H1 (cell line): ENCODE data around the gene KCNMA1. TPM values are rescaled to one million over a fixed set of nuclear protein-coding genes. Genes with fewer than 3 reads are reported as not detected.

Experiments used
- CTCF ChIA-PET: fragments of 300-600 bp; sonication (Branson Sonifier 250); formaldehyde crosslinking; loops from one replicate; lab custom pipeline; 2021; ENCODE audit not compliant: partially characterized antibody; lab: Charles Lee
- POLR2A ChIA-PET: fragments of 300-600 bp; sonication (Branson Sonifier 250); formaldehyde crosslinking; loops from one replicate; lab custom pipeline; 2021; ENCODE audit warnings: inconsistent platforms; ENCODE audit not compliant: partially characterized antibody; lab: Charles Lee
- DNase-seq, 2 experiments: peaks; one replicate each; pipeline versions ENCODE4 v3.0.0 to v3.0.0-alpha.2; 2010 to 2022; ENCODE audit warnings: low spot score in 2 of 2, low read depth in 1 of 2, mixed read lengths in 1 of 2
- FAIRE-seq: peaks from 2 replicates; lab custom pipeline; 2011; peaks lifted over from hg19 to GRCh38; lab: Jason Lieb, UNC
- H2AFZ ChIP-seq: 2 replicates; pipeline ENCODE4 v1.8.1; 2012; ENCODE audit warnings: low read length, inconsistent platforms
- H2AK5ac ChIP-seq: 2 replicates; pipeline ENCODE4 v1.6.1; 2013; ENCODE audit warnings: low read depth, low read length
- H2BK120ac ChIP-seq: replicated peaks from 2 replicates; pipeline ENCODE3; 2013; ENCODE audit warnings: low read depth, low read length, inconsistent platforms
- H2BK12ac ChIP-seq: 2 replicates; pipeline ENCODE4 v1.6.1; 2013; ENCODE audit warnings: low read depth, low read length
- H2BK15ac ChIP-seq: 2 replicates; pipeline ENCODE4 v1.6.1; 2013; ENCODE audit warnings: low read length
- H2BK20ac ChIP-seq: 2 replicates; pipeline ENCODE4 v1.6.1; 2013; ENCODE audit warnings: low read length
- H2BK5ac ChIP-seq: 2 replicates; pipeline ENCODE4 v1.6.1; 2013; ENCODE audit warnings: low read depth, low read length
- H3K14ac ChIP-seq: 2 replicates; pipeline ENCODE4 v1.6.1; 2013; ENCODE audit warnings: inconsistent platforms; ENCODE audit not compliant: insufficient read length
- H3K18ac ChIP-seq: 2 replicates; pipeline ENCODE4 v1.6.1; 2013; ENCODE audit warnings: low read length; ENCODE audit errors: extremely low read depth
- H3K23ac ChIP-seq: 2 replicates; pipeline ENCODE4 v1.6.1; 2013; ENCODE audit warnings: inconsistent platforms; ENCODE audit not compliant: insufficient read length
- H3K23me2 ChIP-seq: 2 replicates; pipeline ENCODE4 v1.6.1; 2013; ENCODE audit warnings: low read depth, low read length
- H3K27ac ChIP-seq: 2 replicates; pipeline ENCODE4 v1.6.1; 2011; ENCODE audit warnings: low read depth, low read length, inconsistent platforms
- H3K27me3 ChIP-seq, 4 experiments: replicated peaks in 1 of 4; 1 replicate in 1 of 4; 2 replicates in 3 of 4; pipeline versions ENCODE4 v1.6.1 to v1.8.1; 2011 to 2013; ENCODE audit warnings: low read length in 3 of 4, mild to moderate bottlenecking in 3 of 4, inconsistent platforms in 2 of 4, mixed read lengths in 2 of 4, moderate library complexity in 1 of 4; ENCODE audit not compliant: control insufficient read depth in 3 of 4, insufficient read depth in 3 of 4; ENCODE audit errors: extremely low read depth in 1 of 4
- H3K36me3 ChIP-seq, 4 experiments: 2 replicates each; pipeline versions ENCODE4 v1.6.1 to v1.8.1; 2011 to 2013; ENCODE audit warnings: mild to moderate bottlenecking in 4 of 4, low read length in 3 of 4, moderate library complexity in 2 of 4, control low read depth in 1 of 4, inconsistent platforms in 1 of 4; ENCODE audit not compliant: insufficient read depth in 4 of 4, control insufficient read depth in 2 of 4
- H3K4ac ChIP-seq: replicated peaks from 2 replicates; pipeline ENCODE3; 2013; ENCODE audit warnings: low read length, low read depth, mixed read lengths, inconsistent platforms; ENCODE audit not compliant: insufficient read length
- H3K4me1 ChIP-seq, 4 experiments: replicated peaks in 1 of 4; 1 replicate in 1 of 4; 2 replicates in 3 of 4; pipeline versions ENCODE4 v1.6.1 to v1.8.1; 2011 to 2013; ENCODE audit warnings: low read length in 3 of 4, inconsistent platforms in 2 of 4, mixed read lengths in 1 of 4; ENCODE audit not compliant: insufficient read depth in 4 of 4, control insufficient read depth in 3 of 4
- H3K4me2 ChIP-seq, 2 experiments: 2 replicates each; pipeline versions ENCODE4 v1.6.1 to v1.8.1; 2011 to 2013; ENCODE audit warnings: low read depth in 2 of 2, low read length in 2 of 2, control low read depth in 1 of 2, inconsistent platforms in 1 of 2, mild to moderate bottlenecking in 1 of 2; ENCODE audit not compliant: insufficient read depth in 1 of 2
- H3K4me3 ChIP-seq, 4 experiments: fragments of 200-600, 300-600 bp in 1 of 4; sonication (generic), shearing (Covaris generic), sonication (Bioruptor Twin) in 1 of 4; 2 replicates each; pipeline versions ENCODE4 v1.5.1 to v1.8.1; 2011 to 2016; ENCODE audit warnings: low read length in 4 of 4, low read depth in 3 of 4, control low read depth in 2 of 4, inconsistent platforms in 2 of 4, mild to moderate bottlenecking in 2 of 4, mixed read lengths in 1 of 4, moderate library complexity in 1 of 4; ENCODE audit not compliant: insufficient read depth in 2 of 4; ENCODE audit errors: extremely low read depth in 1 of 4
- H3K56ac ChIP-seq: replicated peaks from 2 replicates; pipeline ENCODE3; 2013; ENCODE audit warnings: low read depth, mild to moderate bottlenecking, mixed read lengths, low read length, inconsistent platforms; ENCODE audit not compliant: insufficient read length
- H3K79me1 ChIP-seq: 2 replicates; pipeline ENCODE4 v1.6.1; 2013; ENCODE audit warnings: low read depth, low read length, control low read depth
- H3K79me2 ChIP-seq, 2 experiments: 2 replicates each; pipeline versions ENCODE4 v1.6.1 to v1.8.1; 2012 to 2013; ENCODE audit warnings: low read length in 2 of 2, mild to moderate bottlenecking in 2 of 2, inconsistent platforms in 1 of 2; ENCODE audit not compliant: insufficient read depth in 2 of 2, control insufficient read depth in 1 of 2
- H3K9ac ChIP-seq, 4 experiments: replicated peaks in 1 of 4; 1 replicate in 1 of 4; 2 replicates in 3 of 4; pipeline versions ENCODE4 v1.6.1 to v1.8.1; 2011 to 2013; ENCODE audit warnings: low read depth in 3 of 4, low read length in 3 of 4, control low read depth in 2 of 4, mild to moderate bottlenecking in 2 of 4, moderate library complexity in 2 of 4, inconsistent platforms in 1 of 4; ENCODE audit errors: extremely low read depth in 1 of 4
- H3K9me3 ChIP-seq, 2 experiments: 2 replicates each; pipeline versions ENCODE4 v1.6.1 to v1.8.1; 2012 to 2013; ENCODE audit warnings: mild to moderate bottlenecking in 2 of 2, moderate library complexity in 2 of 2, control low read depth in 1 of 2, inconsistent platforms in 1 of 2, low read depth in 1 of 2, low read length in 1 of 2, mixed read lengths in 1 of 2; ENCODE audit not compliant: insufficient read depth in 2 of 2
- H4K20me1 ChIP-seq, 2 experiments: replicated peaks in 1 of 2; 2 replicates each; pipeline versions ENCODE3 to v1.8.1; 2011 to 2013; ENCODE audit warnings: inconsistent platforms in 2 of 2, low read length in 2 of 2, mild to moderate bottlenecking in 1 of 2; ENCODE audit not compliant: insufficient read depth in 2 of 2, control insufficient read depth in 1 of 2
- H4K5ac ChIP-seq: 2 replicates; pipeline ENCODE4 v1.6.1; 2013; ENCODE audit warnings: low read length, low read depth, mixed read lengths, inconsistent platforms; ENCODE audit not compliant: insufficient read length
- H4K8ac ChIP-seq: 2 replicates; pipeline ENCODE4 v1.8.0; 2013; ENCODE audit warnings: mild to moderate bottlenecking, moderate library complexity, low read length, inconsistent platforms; ENCODE audit not compliant: insufficient read depth; ENCODE audit errors: extremely low read depth
- H4K91ac ChIP-seq: replicated peaks from 2 replicates; pipeline ENCODE3; 2013; ENCODE audit warnings: low read length, mixed read lengths, inconsistent platforms; ENCODE audit not compliant: insufficient read length
- CTBP2 ChIP-seq: IDR thresholded peaks from 2 replicates; pipeline ENCODE4 v1.7.0; 2011; ENCODE audit warnings: borderline replicate concordance, mild to moderate bottlenecking, moderate library complexity, mixed read lengths, low read length; ENCODE audit not compliant: insufficient read depth, insufficient read length
- NANOG ChIP-seq: IDR thresholded peaks from 2 replicates; pipeline ENCODE4 v1.6.1; 2011; ENCODE audit warnings: low read length, low read depth, mild to moderate bottlenecking, inconsistent platforms; ENCODE audit not compliant: insufficient read depth, poor library complexity, severe bottlenecking
- POU5F1 ChIP-seq: IDR thresholded peaks from 2 replicates; pipeline ENCODE4 v1.6.1; 2011; ENCODE audit warnings: low read depth, mild to moderate bottlenecking, low read length, moderate library complexity
- RFX5 ChIP-seq: IDR thresholded peaks from 2 replicates; pipeline ENCODE4 v1.6.1; 2011; ENCODE audit warnings: low read depth, low read length, improper control_type of control experiment, borderline replicate concordance
- RNF2 ChIP-seq: fragments of 200-900, 300-1000 bp; sonication (generic); IDR thresholded peaks from 2 replicates; pipeline ENCODE4 v1.7.1; 2016; ENCODE audit warnings: borderline replicate concordance, low read depth, mild to moderate bottlenecking, antibody characterized with exemption, low read length; ENCODE audit not compliant: poor library complexity, severe bottlenecking; ENCODE audit errors: missing control alignments
- SIN3A ChIP-seq, 2 experiments: IDR thresholded peaks in 1 of 2; conservative IDR thresholded peaks in 1 of 2; 2 replicates each; pipeline ENCODE4 v1.6.1; 2011 to 2012; ENCODE audit warnings: low read length in 2 of 2, improper control_type of control experiment in 1 of 2, low read depth in 1 of 2, mild to moderate bottlenecking in 1 of 2
- TCF12 ChIP-seq: IDR thresholded peaks from 2 replicates; pipeline ENCODE4 v1.6.1; 2011; ENCODE audit warnings: low read depth, mild to moderate bottlenecking, low read length
- WGBS, 2 experiments: shearing (Covaris generic) in 1 of 2; methylation state at CpG; one replicate each; pipeline versions ENCODE4 v1.1.6 to v1.1.7; 2013 to 2015; ENCODE audit warnings: low lambda C conversion rate in 2 of 2, mixed read lengths in 2 of 2, inconsistent platforms in 1 of 2, low coverage in 1 of 2, missing lambda C conversion rate in 1 of 2; ENCODE audit not compliant: insufficient replicate concordance in 2 of 2, insufficient coverage in 1 of 2, insufficient read length in 1 of 2; ENCODE audit errors: extremely low coverage in 1 of 2, missing lambda C conversion rate in 1 of 2; 5-methylcytosine and 5-hydroxymethylcytosine counted together
- polyA plus RNA-seq, 7 experiments: library from polyadenylated mRNA; depleted of rRNA in 3 of 7; stranded (reverse) in 5 of 7; unstranded in 2 of 7; fragments of >200 nt in 5 of 7; fragments of 200-250 nt in 2 of 7; gene quantifications; 1 replicate in 5 of 7; 2 replicates in 1 of 7; 4 replicates in 1 of 7; pipeline versions ENCODE4 v1.2.1 to v1.2.3, GENCODE V29; 2011 to 2013; ENCODE audit warnings: missing spikeins in 2 of 7, mixed read lengths in 2 of 7
- total RNA-seq: library from RNA; stranded (reverse); fragmentation: NEBNext Ultra II Directional; extraction: Animal tissue kit (Norgen Biotek cat#: 25700); gene quantifications from 2 replicates; pipeline ENCODE4 v1.2.1, GENCODE V29; 2021
- TF ChIP-seq, protein P1 (sequence below): IDR thresholded peaks from 2 replicates; pipeline ENCODE4 v1.6.1; 2012; ENCODE audit warnings: low read length, inconsistent platforms

Gene KCNMA1
- total and polyA plus RNA-seq, 2 of the 8 experiments (the other 6 are each of a cell fraction or from before 2014, with no cell fraction given) = 10.2 to 11.1 TPM

DNA sequence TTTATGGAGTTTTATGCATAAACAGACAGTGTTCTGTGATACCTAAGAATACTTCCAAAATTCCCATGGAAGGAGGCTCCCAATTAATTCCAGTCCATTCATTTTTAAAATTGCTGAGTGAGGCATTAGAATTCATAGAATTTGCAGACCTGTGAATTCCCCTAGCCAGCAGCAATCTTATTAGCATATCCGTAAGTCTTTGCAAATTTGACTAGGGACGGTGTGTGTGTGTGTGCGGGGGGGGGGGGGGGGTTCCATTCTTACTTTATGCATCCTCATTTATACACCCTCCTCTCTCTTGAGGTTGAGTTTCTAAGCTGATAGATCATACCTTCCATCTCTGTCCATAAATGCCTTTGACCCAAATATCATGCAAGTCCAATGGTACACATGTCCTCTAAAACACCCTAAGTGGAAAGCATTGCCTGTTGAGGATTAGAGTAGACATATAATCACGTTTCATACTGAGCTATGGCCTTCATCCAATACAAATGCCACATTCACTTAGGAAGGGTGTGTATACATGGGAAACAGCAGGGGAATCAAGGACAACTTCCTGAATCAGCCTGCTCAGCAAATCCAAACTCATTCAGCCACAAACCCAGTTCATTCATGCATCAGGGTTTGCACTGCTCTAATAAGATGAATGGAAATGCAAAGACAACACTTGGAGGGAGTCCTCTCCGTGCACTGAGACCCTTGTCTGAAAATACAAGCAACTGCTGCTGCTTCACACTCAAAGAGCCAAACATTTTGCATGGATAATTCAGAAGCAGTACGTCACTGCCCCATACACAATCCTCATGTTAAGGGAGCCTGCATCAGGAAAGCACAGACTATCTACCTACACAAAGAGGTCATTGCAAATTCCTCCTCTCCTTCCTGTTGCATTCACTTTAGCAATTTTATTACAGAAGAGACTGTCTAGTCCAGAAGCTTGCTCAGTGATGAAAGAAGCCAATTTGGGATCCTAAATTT is 350.8 kb downstream of the KCNMA1 start:
- no peak overlapping the region for H3K4ac ChIP-seq
- no peak for FAIRE-seq
- H2BK5ac ChIP-seq = no peak overlapping the region
- 72% methylated on average over 6 of the region's 6 CpGs; no CpG with 5 or more reads in 1 of the 2 experiments for WGBS, 2 experiments
- no peaks in the 10 kb centered on the region; a peak in 1 of 7 replicates for H3K27me3 ChIP-seq
- no peak overlapping the region for H2BK20ac ChIP-seq
- no peak overlapping the region for H2AK5ac ChIP-seq
- H2BK15ac ChIP-seq = no peak overlapping the region
- H3K23ac ChIP-seq = no peak overlapping the region
- no peaks in the 10 kb centered on the region for H3K23me2 ChIP-seq
- H3K14ac ChIP-seq = no peak overlapping the region
- no peak overlapping the region for H3K4me2 ChIP-seq
- ChIA-PET CTCF (interaction anchor here (0.7 kb wide), 1 partner anchor 112 kb away, joined by 3 read pairs; no protein-coding TSS in a partner anchor), POLR2A (no interaction called here)
- no peak overlapping the region for H2AFZ ChIP-seq
- no peaks in the 10 kb centered on the region for H3K36me3 ChIP-seq
- H3K27ac ChIP-seq = no peak overlapping the region
- no peak overlapping the region for H2BK120ac ChIP-seq
- no peak overlapping the region for H4K91ac ChIP-seq
- no peaks in the 10 kb centered on the region for H3K79me1 ChIP-seq
- H3K79me2 ChIP-seq = no peaks in the 10 kb centered on the region
- H3K56ac ChIP-seq = no peak overlapping the region
- no peak overlapping the region for H4K8ac ChIP-seq
- H4K5ac ChIP-seq = no peak overlapping the region
- H4K20me1 ChIP-seq = peaks cover 0 to 2% of the 10 kb centered on the region in 2 experiments
- DNase-seq = no peak
- H3K9me3 ChIP-seq = no peaks in the 10 kb centered on the region
- no peak overlapping the region for H3K4me3 ChIP-seq
- no peak overlapping the region for H3K9ac ChIP-seq
- H2BK12ac ChIP-seq = no peak overlapping the region
- H3K4me1 ChIP-seq = peaks cover 2 to 24% (median 10%) of the 10 kb centered on the region in 4 experiments; a peak in 6 of 7 replicates
- H3K18ac ChIP-seq = no peak overlapping the region
- TF ChIP-seq, protein P1, sequence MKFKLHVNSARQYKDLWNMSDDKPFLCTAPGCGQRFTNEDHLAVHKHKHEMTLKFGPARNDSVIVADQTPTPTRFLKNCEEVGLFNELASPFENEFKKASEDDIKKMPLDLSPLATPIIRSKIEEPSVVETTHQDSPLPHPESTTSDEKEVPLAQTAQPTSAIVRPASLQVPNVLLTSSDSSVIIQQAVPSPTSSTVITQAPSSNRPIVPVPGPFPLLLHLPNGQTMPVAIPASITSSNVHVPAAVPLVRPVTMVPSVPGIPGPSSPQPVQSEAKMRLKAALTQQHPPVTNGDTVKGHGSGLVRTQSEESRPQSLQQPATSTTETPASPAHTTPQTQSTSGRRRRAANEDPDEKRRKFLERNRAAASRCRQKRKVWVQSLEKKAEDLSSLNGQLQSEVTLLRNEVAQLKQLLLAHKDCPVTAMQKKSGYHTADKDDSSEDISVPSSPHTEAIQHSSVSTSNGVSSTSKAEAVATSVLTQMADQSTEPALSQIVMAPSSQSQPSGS = no peak
- TF ChIP-seq SIN3A (conservative IDR thresholded peaks at IDR 0.05 in 1 of 2, IDR thresholded peaks at IDR 0.05 in 1 of 2; ENCODE audit: low read depth in 1 of 2, low read length in 2 of 2) = no peak
- TF ChIP-seq TCF12 = no peak
- no peak for TF ChIP-seq NANOG
- no peak for TF ChIP-seq RNF2
- no peak for TF ChIP-seq POU5F1
- TF ChIP-seq RFX5 = no peak
- no peak for TF ChIP-seq CTBP2
